ENCODE results near the gene MPEG1.

- TF ChIP-seq POLR2AphosphoS5 (IDR thresholded peaks at IDR 0.05; ENCODE audit: low read depth, low read length) (no peak), POLR2A (IDR thresholded peaks at IDR 0.05; ENCODE audit: low read depth, low read length) (no peak), TAF1 (IDR thresholded peaks at IDR 0.05; ENCODE audit: low read depth, low read length) (no peak), SPI1 (IDR thresholded peaks at IDR 0.05; ENCODE audit: low read depth, low read length) (no peak)
These were observed 505 bp downstream of the MPEG1 start for GRCh38 chr11:59212222-59212621.

Data from GM12891 (cell line).